GM12864 (cell line): ENCODE results near the gene GOLGA8B.
"Not testable (repeated sequence)": the region's sequence is repeated elsewhere in the genome, so short reads cannot be mapped to it uniquely, and the experiment has no call there.

ENCODE experiments used
- DNase-seq: peaks from one replicate; pipeline ENCODE4 v3.0.0-alpha.2; 2011; ENCODE audit warnings: low read depth
- H3K4me3 ChIP-seq: 2 replicates; pipeline ENCODE4 v1.5.1; 2011; ENCODE audit warnings: mild to moderate bottlenecking, low read depth, low read length, control low read depth

The GOLGA8B gene

DNA sequence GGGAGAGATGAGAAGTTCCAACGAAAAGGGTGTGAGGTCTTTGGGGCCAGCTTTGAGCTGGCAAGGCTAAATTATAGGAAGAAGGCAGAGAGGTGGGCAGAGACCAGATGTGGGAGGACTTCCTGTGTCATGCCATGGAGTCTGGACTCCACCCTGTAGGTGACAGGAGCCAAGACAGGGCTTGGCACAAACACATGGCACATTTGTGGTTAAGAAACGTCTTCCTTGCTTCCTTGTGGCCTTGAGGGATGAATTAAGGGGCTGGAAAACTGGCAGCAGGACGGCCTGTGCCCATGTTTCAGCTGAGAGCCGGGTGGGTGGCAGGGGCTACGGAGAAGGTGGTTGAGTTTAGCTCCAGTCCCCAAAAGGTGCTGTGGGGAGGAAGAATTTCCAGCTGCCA is 18.7 kb downstream of the GOLGA8B start:
- not testable (repeated sequence) for DNase-seq, H3K4me3 ChIP-seq

- H3K4me3 ChIP-seq, DNase-seq: not testable (repeated sequence)
These were observed 22.6 kb downstream of the GOLGA8B start for GRCh38 chr15:34560814-34561213.

- not testable (repeated sequence) for H3K4me3 ChIP-seq, DNase-seq
These were observed 23.7 kb downstream of the GOLGA8B start for GRCh38 chr15:34559764-34560163.

GRCh38 chr15:34555162-34555561 is 28.3 kb downstream of the GOLGA8B start:
- DNase-seq, H3K4me3 ChIP-seq: not testable (repeated sequence)

GRCh38 chr15:34554716-34555115 is 28.7 kb downstream of the GOLGA8B start:
- not testable (repeated sequence) for DNase-seq, H3K4me3 ChIP-seq

- H3K4me3 ChIP-seq, DNase-seq: not testable (repeated sequence)
These were observed 29.3 kb downstream of the GOLGA8B start for GRCh38 chr15:34554126-34554525.

DNA sequence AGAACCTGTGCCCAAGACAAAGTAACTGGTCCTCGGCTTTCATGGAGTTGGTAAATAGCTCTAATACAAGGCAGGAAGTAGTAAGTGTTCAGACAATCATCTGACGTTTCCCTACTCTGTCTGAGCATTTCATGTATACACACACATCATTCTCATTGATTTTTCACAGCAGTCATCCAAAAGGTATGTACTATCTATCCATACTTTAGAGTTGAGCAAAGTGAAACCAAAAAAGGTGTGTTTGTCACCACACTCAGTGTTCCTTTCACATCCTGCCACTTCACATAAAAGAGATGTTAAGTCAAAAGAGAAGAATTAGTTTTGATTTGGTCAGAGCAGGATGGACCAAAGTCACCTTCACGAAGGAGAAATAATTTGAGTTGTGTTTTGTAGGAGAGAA is 33.3 kb downstream of the GOLGA8B start:
- not testable (repeated sequence) for DNase-seq, H3K4me3 ChIP-seq

GRCh38 chr15:34549381-34549809 is 34.1 kb downstream of the GOLGA8B start:
- H3K4me3 ChIP-seq, DNase-seq: not testable (repeated sequence)

GRCh38 chr15:34543860-34544649 is 39.4 kb downstream of the GOLGA8B start:
- not testable (repeated sequence) for DNase-seq, H3K4me3 ChIP-seq

DNA sequence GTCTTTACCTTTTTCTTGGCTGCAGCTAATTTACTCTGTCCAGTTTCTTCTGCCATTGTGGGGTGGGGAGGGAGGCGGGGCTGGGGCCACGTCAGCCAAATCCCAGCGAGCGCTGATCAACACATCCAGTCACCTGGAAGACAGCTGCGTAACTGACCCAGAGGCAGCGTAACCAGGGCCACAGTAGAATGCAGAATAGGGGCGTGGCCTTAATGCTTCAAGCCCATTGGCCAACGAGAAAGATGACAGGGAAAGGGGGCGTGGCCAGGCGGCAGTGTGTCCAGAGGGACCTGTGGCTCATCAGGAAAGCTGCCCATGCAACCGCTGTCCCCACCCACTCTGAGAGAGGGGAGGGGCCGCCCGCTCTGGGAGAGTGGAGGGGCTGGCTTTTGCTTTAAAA is 47.6 kb downstream of the GOLGA8B start:
- H3K4me3 ChIP-seq, DNase-seq: not testable (repeated sequence)
